Activated T-helper 2 cell treated with anti-CD3 and anti-CD28 coated beads, Interferon-gamma antibody, Interleukin-2, Interleukin-4, amounts not matched to agents 10 μg/mL and 5 μg/mL and 100 μg/mL, durations not matched to agents 14 hours and 24 hours and 36 hours (primary cell): ENCODE results near the gene NOD1. TPM values are rescaled to one million over a fixed set of nuclear protein-coding genes. Genes with fewer than 3 reads are reported as not detected.
"Not testable (repeated sequence)": the region's sequence is repeated elsewhere in the genome, so short reads cannot be mapped to it uniquely, and the experiment has no call there.

Experiments
- DNase-seq: peaks from one replicate; pipeline ENCODE4 v3.0.0; 2021; ENCODE audit warnings: low spot score
- H3K27ac Mint-ChIP-seq: one replicate; pipeline ENCODE4 v1.8.0; 2021; ENCODE audit warnings: mixed read lengths
- H3K27me3 Mint-ChIP-seq: one replicate; pipeline ENCODE4 v1.8.0; 2021; ENCODE audit warnings: low read depth, mixed read lengths
- H3K36me3 Mint-ChIP-seq: one replicate; pipeline ENCODE4 v1.8.0; 2021; ENCODE audit warnings: low read depth, mixed read lengths
- H3K4me1 Mint-ChIP-seq: one replicate; pipeline ENCODE4 v1.8.0; 2021; ENCODE audit warnings: low read depth, mixed read lengths
- H3K4me3 Mint-ChIP-seq: one replicate; pipeline ENCODE4 v1.8.0; 2021; ENCODE audit warnings: low read depth, mild to moderate bottlenecking, moderate library complexity, mixed read lengths
- H3K9me3 Mint-ChIP-seq: one replicate; pipeline ENCODE4 v1.8.0; 2021; ENCODE audit warnings: mixed read lengths
- intact Hi-C: fragments of 100-400 bp; cut with micrococcal nuclease; formaldehyde crosslinking; loops from one replicate; pipeline ENCODE4 v1.15.1; 2023
- total RNA-seq: library from RNA; stranded (reverse); gene quantifications from 2 replicates; pipeline ENCODE4 v1.2.3, GENCODE V29; 2022

The NOD1 gene
- total RNA-seq, 1 donor from 2014 or later, result 14.8 TPM

GRCh38 chr7:30429156-30429530 is 49.4 kb downstream of the NOD1 start:
- intact Hi-C loops, result no loop called here
- no peaks in the 10 kb centered on the region for H3K27me3 Mint-ChIP-seq
- no peak overlapping the region for H3K27ac Mint-ChIP-seq
- no peak overlapping the region for H3K4me3 Mint-ChIP-seq
- no peak for DNase-seq
- H3K4me1 Mint-ChIP-seq, result no peaks in the 10 kb centered on the region
- peaks cover 56% of the 10 kb centered on the region for H3K36me3 Mint-ChIP-seq
- H3K9me3 Mint-ChIP-seq, result no peaks in the 10 kb centered on the region

GRCh38 chr7:30428246-30429155 is 50.1 kb downstream of the NOD1 start:
- Mint-ChIP-seq H3K4me1 (no peaks in the 10 kb centered on the region), H3K4me3 (no peak overlapping the region), H3K36me3 (peaks cover 56% of the 10 kb centered on the region), H3K27ac (no peak overlapping the region), H3K9me3 (no peaks in the 10 kb centered on the region), H3K27me3 (no peaks in the 10 kb centered on the region)
- intact Hi-C loops, result no loop called here
- DNase-seq, result no peak

- no peaks in the 10 kb centered on the region for H3K4me1 Mint-ChIP-seq
- intact Hi-C loops, result no loop called here
- no peaks in the 10 kb centered on the region for H3K27me3 Mint-ChIP-seq
- H3K36me3 Mint-ChIP-seq, result peaks cover 56% of the 10 kb centered on the region
- no peaks in the 10 kb centered on the region for H3K9me3 Mint-ChIP-seq
- no peak overlapping the region for H3K4me3 Mint-ChIP-seq
- DNase-seq, result no peak
- H3K27ac Mint-ChIP-seq, result no peak overlapping the region
These were observed 51.1 kb downstream of the NOD1 start for GRCh38 chr7:30427296-30428070.

DNA sequence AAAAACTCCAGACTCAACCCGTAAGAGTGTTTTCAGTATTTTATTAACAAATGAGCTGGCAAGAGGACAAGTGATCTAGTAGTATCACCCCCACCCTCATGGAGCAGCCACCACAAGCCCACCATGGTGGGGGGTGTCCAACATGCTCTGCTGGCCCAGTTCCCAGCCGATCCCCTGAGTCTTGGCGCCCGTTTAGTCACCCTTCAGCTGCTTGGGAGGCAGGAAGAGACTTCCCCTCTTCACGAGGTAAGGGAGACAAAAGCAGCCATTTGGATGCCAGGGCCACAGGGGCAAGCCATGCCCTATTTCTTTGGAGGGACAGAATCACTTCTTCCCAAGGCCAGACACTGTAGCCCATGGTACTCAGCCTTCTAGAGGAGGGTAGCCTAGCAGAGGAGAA is 54.1 kb downstream of the NOD1 start:
- Mint-ChIP-seq H3K4me3 (no peak overlapping the region), H3K27me3 (no peaks in the 10 kb centered on the region), H3K27ac (no peak overlapping the region), H3K36me3 (peaks cover 43% of the 10 kb centered on the region), H3K4me1 (no peaks in the 10 kb centered on the region), H3K9me3 (no peaks in the 10 kb centered on the region)
- intact Hi-C loops, result no loop called here
- DNase-seq, result no peak

DNA sequence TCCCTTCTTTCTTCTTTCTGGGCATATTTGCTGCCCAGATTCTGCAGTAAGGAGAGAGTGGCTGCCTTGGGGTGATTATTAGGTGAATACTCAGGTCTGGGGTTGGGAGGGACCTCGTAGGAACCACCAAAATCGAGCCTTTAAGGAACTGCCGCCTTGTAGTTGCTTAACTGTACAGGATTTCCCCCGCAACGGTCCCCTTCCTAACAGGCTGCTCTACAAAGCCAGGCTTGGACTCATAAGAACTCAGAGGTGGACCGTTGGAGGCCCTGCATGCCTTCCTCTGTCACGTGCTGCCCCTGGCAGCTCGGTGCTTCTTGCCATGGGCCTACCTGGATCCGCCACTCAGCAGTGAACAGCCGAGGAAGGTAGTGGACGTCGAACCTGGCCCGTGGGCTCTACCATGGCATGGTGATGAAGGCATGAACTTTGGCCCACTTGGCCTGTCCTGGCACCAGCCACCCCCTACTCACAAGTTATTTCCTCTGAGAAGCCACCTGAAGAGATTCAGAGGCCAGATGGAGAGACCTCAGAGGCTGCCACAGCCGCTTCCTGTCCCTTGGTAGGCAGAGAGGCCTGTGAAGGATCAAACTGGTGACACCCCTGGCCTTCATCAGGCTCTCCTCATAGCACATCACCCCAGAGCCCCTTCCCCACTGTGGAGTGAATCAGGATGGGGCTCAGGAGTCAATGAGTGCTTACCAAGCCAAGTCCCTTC is 54.6 kb downstream of the NOD1 start:
- intact Hi-C loops, result no loop called here
- H3K27me3 Mint-ChIP-seq, result no peaks in the 10 kb centered on the region
- DNase-seq, result no peak
- H3K36me3 Mint-ChIP-seq, result peaks cover 43% of the 10 kb centered on the region
- H3K4me3 Mint-ChIP-seq, result no peak overlapping the region
- no peak overlapping the region for H3K27ac Mint-ChIP-seq
- H3K4me1 Mint-ChIP-seq, result no peaks in the 10 kb centered on the region
- H3K9me3 Mint-ChIP-seq, result no peaks in the 10 kb centered on the region

DNA sequence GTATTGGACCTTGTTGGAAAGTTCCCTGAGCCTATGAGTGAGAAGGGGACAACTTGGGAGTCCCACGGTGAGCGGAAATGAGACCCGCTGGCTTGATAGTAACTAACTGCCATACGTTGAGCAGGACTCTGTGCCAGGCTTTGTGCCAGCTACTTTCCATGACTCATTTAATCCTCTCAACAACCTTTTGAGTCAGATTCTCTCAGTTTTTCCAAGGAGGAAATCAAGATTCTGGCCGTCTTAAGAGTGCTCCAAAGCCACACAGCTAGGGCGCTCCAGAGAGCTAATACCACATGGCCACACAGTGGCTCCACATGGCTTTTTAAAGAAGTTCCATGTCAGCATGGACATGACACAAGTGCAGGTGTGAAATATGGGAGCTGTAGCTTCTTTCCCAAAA is 55.7 kb downstream of the NOD1 start:
- no peaks in the 10 kb centered on the region for H3K4me1 Mint-ChIP-seq
- intact Hi-C loops, result no loop called here
- H3K36me3 Mint-ChIP-seq, result peaks cover 42% of the 10 kb centered on the region
- H3K4me3 Mint-ChIP-seq, result no peak overlapping the region
- DNase-seq, result no peak
- H3K9me3 Mint-ChIP-seq, result no peaks in the 10 kb centered on the region
- H3K27me3 Mint-ChIP-seq, result no peaks in the 10 kb centered on the region
- no peak overlapping the region for H3K27ac Mint-ChIP-seq

- Mint-ChIP-seq H3K4me1 (no peaks in the 10 kb centered on the region), H3K27me3 (no peaks in the 10 kb centered on the region), H3K9me3 (no peaks in the 10 kb centered on the region), H3K27ac (no peak overlapping the region), H3K36me3 (peaks cover 31% of the 10 kb centered on the region), H3K4me3 (no peak overlapping the region)
- no peak for DNase-seq
- intact Hi-C loops, result no loop called here
These were observed 56.9 kb downstream of the NOD1 start for GRCh38 chr7:30421647-30422196.

GRCh38 chr7:30420662-30421061 is 57.9 kb downstream of the NOD1 start:
- Mint-ChIP-seq H3K27ac (no peak overlapping the region), H3K9me3 (no peaks in the 10 kb centered on the region), H3K27me3 (no peaks in the 10 kb centered on the region), H3K36me3 (peaks cover 20% of the 10 kb centered on the region), H3K4me1 (no peaks in the 10 kb centered on the region), H3K4me3 (no peak overlapping the region)
- DNase-seq, result no peak
- intact Hi-C loops, result no loop called here

GRCh38 chr7:30420080-30420479 is 58.5 kb downstream of the NOD1 start:
- H3K4me3 Mint-ChIP-seq, intact Hi-C loops: not testable (repeated sequence)
- H3K36me3 Mint-ChIP-seq, result peaks cover 15% of the 10 kb centered on the region

GRCh38 chr7:30413864-30414263 is 64.7 kb downstream of the NOD1 start:
- no peak for DNase-seq
- H3K9me3 Mint-ChIP-seq, result peaks cover 12% of the 10 kb centered on the region
- intact Hi-C loops, result loop anchor here (2.0 kb wide), 1 partner anchor 137 kb away; no protein-coding TSS in a partner anchor
- no peak overlapping the region for H3K27ac Mint-ChIP-seq
- H3K4me1 Mint-ChIP-seq, result no peaks in the 10 kb centered on the region
- H3K27me3 Mint-ChIP-seq, result no peaks in the 10 kb centered on the region
- H3K36me3 Mint-ChIP-seq, result no peaks in the 10 kb centered on the region
- no peak overlapping the region for H3K4me3 Mint-ChIP-seq

More at GRCh38 chr7:30420080-30420479, 58.5 kb downstream of the NOD1 start:
- DNase-seq, H3K4me1 Mint-ChIP-seq, H3K27ac Mint-ChIP-seq, H3K27me3 Mint-ChIP-seq, H3K9me3 Mint-ChIP-seq: not testable (repeated sequence)

DNA sequence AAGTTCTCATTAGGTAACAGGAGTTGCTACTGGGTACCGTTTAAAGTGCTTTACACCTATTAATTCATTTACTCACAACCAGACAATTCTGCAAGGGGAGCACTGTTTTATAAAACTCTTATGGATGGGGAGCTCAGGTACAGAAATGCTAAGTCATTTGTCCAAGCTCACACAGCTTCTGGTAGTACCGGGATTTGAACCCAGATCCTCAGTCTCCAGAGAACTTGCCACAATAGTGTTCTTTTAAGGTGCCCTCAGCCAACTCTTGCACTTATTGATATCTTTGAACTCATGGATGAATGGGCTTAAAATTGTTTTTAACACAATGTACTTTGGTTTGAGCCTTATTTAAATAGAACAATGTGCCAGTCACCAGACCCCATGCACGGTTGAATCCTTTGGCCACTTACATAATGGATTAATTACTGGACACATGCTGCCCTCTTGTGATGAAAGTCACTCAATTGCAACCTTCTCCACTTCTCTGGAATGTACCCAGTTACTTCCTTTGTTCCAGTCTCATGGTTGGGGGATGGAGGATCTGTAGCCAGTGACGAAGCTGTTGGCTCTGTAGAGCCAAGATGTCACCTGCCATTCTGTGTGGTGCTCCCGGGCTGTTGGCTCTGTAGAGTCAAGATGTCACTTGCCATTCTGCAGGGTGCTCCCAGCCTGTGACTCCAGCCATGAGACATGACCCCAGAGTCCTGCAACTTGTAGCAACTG is 65.6 kb downstream of the NOD1 start:
- Mint-ChIP-seq H3K27ac (no peak overlapping the region), H3K9me3 (peaks cover 12% of the 10 kb centered on the region), H3K36me3 (no peaks in the 10 kb centered on the region), H3K4me1 (no peaks in the 10 kb centered on the region), H3K4me3 (no peak overlapping the region), H3K27me3 (no peaks in the 10 kb centered on the region)
- DNase-seq, result no peak
- intact Hi-C loops, result loop anchor here (2.0 kb wide), 1 partner anchor 136 kb away; no protein-coding TSS in a partner anchor

- no peak overlapping the region for H3K4me3 Mint-ChIP-seq
- DNase-seq, result no peak
- H3K27ac Mint-ChIP-seq, result no peak overlapping the region
- peaks cover 12% of the 10 kb centered on the region for H3K9me3 Mint-ChIP-seq
- no peaks in the 10 kb centered on the region for H3K4me1 Mint-ChIP-seq
- no peaks in the 10 kb centered on the region for H3K36me3 Mint-ChIP-seq
- H3K27me3 Mint-ChIP-seq, result no peaks in the 10 kb centered on the region
- intact Hi-C loops, result loop anchor here (2.0 kb wide), 1 partner anchor 135 kb away; no protein-coding TSS in a partner anchor
These were observed 66.7 kb downstream of the NOD1 start for GRCh38 chr7:30411897-30412296.
